ENCODE results near the gene TDRKH. TPM values are rescaled to one million over a fixed set of nuclear protein-coding genes. Genes with fewer than 3 reads are reported as not detected.

The TDRKH gene
- total RNA-seq, 1 experiment from 2014 or later, result 25.7 TPM

- Mint-ChIP-seq H3K36me3 (ENCODE audit: insufficient read depth, unreplicated experiment) (no peaks in the 10 kb centered on the region), H3K4me1 (ENCODE audit: low read depth, unreplicated experiment) (peaks cover 8% of the 10 kb centered on the region), H3K27me3 (ENCODE audit: unreplicated experiment) (peaks cover 52% of the 10 kb centered on the region), H3K9me3 (ENCODE audit: low read depth, unreplicated experiment) (no peaks in the 10 kb centered on the region), H3K27ac (ENCODE audit: unreplicated experiment) (no peak overlapping the region), H3K4me3 (ENCODE audit: low read depth, unreplicated experiment) (no peak overlapping the region)
- CTCF ChIA-PET, result no interaction called here
- intact Hi-C loops (cut with micrococcal nuclease; ENCODE audit: unreplicated experiment), result no loop called here
- BruUV-seq (replicated peaks), result no TSS peak
- DNase-seq, result no peak
- TF ChIP-seq CTCF (IDR thresholded peaks at IDR 0.05; ENCODE audit: unreplicated experiment), result no peak
Observed at GRCh38 chr1:151817353-151817730, 27.0 kb upstream of the TDRKH start.

GRCh38 chr1:151816548-151817352 lies 26.4 kb upstream of the TDRKH start:
- CTCF ChIA-PET, result no interaction called here
- Mint-ChIP-seq H3K36me3 (ENCODE audit: insufficient read depth, unreplicated experiment) (no peaks in the 10 kb centered on the region), H3K9me3 (ENCODE audit: low read depth, unreplicated experiment) (no peaks in the 10 kb centered on the region), H3K4me3 (ENCODE audit: low read depth, unreplicated experiment) (no peak overlapping the region), H3K27me3 (ENCODE audit: unreplicated experiment) (peaks cover 47% of the 10 kb centered on the region), H3K27ac (ENCODE audit: unreplicated experiment) (no peak overlapping the region), H3K4me1 (ENCODE audit: low read depth, unreplicated experiment) (peaks cover 8% of the 10 kb centered on the region)
- no peak for TF ChIP-seq CTCF (IDR thresholded peaks at IDR 0.05; ENCODE audit: unreplicated experiment)
- BruUV-seq (replicated peaks), result no TSS peak
- DNase-seq, result no peak
- intact Hi-C loops (cut with micrococcal nuclease; ENCODE audit: unreplicated experiment), result no loop called here

- TF ChIP-seq CTCF (IDR thresholded peaks at IDR 0.05; ENCODE audit: unreplicated experiment), result no peak
- BruUV-seq (replicated peaks), result no TSS peak
- CTCF ChIA-PET, result no interaction called here
- Mint-ChIP-seq H3K36me3 (ENCODE audit: insufficient read depth, unreplicated experiment) (no peaks in the 10 kb centered on the region), H3K4me3 (ENCODE audit: low read depth, unreplicated experiment) (no peak overlapping the region), H3K27ac (ENCODE audit: unreplicated experiment) (no peak overlapping the region), H3K27me3 (ENCODE audit: unreplicated experiment) (peaks cover 47% of the 10 kb centered on the region), H3K9me3 (ENCODE audit: low read depth, unreplicated experiment) (no peaks in the 10 kb centered on the region), H3K4me1 (ENCODE audit: low read depth, unreplicated experiment) (peaks cover 8% of the 10 kb centered on the region)
- DNase-seq, result no peak
- intact Hi-C loops (cut with micrococcal nuclease; ENCODE audit: unreplicated experiment), result no loop called here
Observed at GRCh38 chr1:151815716-151816327, 25.5 kb upstream of the TDRKH start.

- no TSS peak for BruUV-seq (replicated peaks)
- H3K9me3 Mint-ChIP-seq (ENCODE audit: low read depth, unreplicated experiment), result no peaks in the 10 kb centered on the region
Observed at GRCh38 chr1:151814971-151815545, 24.8 kb upstream of the TDRKH start.

More at GRCh38 chr1:151814971-151815545, 24.8 kb upstream of the TDRKH start:
- TF ChIP-seq CTCF (IDR thresholded peaks at IDR 0.05; ENCODE audit: unreplicated experiment), result no peak
- Mint-ChIP-seq H3K4me3 (ENCODE audit: low read depth, unreplicated experiment) (no peak overlapping the region), H3K27me3 (ENCODE audit: unreplicated experiment) (peaks cover 47% of the 10 kb centered on the region), H3K27ac (ENCODE audit: unreplicated experiment) (no peak overlapping the region), H3K36me3 (ENCODE audit: insufficient read depth, unreplicated experiment) (no peaks in the 10 kb centered on the region), H3K4me1 (ENCODE audit: low read depth, unreplicated experiment) (peaks cover under 1% of the 10 kb centered on the region)
- CTCF ChIA-PET, result no interaction called here
- DNase-seq, result no peak
- intact Hi-C loops (cut with micrococcal nuclease; ENCODE audit: unreplicated experiment), result no loop called here

Measured in Calu3 (cell line).